Measurements from ENCODE around the gene BMPR1A.

BMPR1A gene

DNA sequence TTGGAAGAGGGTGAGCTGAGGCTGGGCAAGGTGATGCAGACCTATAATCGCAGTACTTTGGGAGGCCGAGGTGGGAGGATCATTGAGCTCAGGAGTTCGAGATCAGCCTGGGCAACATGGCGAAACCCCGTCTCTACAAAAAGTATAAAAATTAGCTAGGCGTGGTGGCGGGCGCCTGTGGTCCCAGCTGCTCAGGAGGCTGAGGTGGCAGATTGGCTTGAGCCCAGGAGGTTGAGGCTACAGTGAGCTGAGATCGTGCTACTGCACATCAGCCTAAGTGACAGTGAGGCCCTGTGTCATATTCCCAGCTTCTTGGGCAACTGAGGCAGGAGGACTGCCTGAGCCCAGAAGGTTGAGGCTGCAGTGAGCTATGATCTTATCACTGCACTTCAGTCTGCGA lies 13.6 kb downstream of the BMPR1A start:
- DNase-seq (ENCODE audit: low spot score): no peak
- in situ Hi-C loops (cut with MboI; ENCODE audit: low pct_unique_long_range_greater_than_20kb, low sequenced_read_pairs, unreplicated experiment): loop anchor here (10.0 kb wide), 1 partner anchor 55 kb away; no protein-coding TSS in a partner anchor
- TF ChIP-seq, protein P1, sequence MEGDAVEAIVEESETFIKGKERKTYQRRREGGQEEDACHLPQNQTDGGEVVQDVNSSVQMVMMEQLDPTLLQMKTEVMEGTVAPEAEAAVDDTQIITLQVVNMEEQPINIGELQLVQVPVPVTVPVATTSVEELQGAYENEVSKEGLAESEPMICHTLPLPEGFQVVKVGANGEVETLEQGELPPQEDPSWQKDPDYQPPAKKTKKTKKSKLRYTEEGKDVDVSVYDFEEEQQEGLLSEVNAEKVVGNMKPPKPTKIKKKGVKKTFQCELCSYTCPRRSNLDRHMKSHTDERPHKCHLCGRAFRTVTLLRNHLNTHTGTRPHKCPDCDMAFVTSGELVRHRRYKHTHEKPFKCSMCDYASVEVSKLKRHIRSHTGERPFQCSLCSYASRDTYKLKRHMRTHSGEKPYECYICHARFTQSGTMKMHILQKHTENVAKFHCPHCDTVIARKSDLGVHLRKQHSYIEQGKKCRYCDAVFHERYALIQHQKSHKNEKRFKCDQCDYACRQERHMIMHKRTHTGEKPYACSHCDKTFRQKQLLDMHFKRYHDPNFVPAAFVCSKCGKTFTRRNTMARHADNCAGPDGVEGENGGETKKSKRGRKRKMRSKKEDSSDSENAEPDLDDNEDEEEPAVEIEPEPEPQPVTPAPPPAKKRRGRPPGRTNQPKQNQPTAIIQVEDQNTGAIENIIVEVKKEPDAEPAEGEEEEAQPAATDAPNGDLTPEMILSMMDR (IDR thresholded peaks at IDR 0.05; ENCODE audit: extremely low read depth, insufficient read depth, missing control alignments): no peak

GRCh38 chr10:86770412-86770960 lies 14.1 kb downstream of the BMPR1A start:
- TF ChIP-seq, protein P1 (IDR thresholded peaks at IDR 0.05; ENCODE audit: extremely low read depth, insufficient read depth, missing control alignments): no peak
- DNase-seq (ENCODE audit: low spot score): no peak
- in situ Hi-C loops (cut with MboI; ENCODE audit: low pct_unique_long_range_greater_than_20kb, low sequenced_read_pairs, unreplicated experiment): no loop called here

DNA sequence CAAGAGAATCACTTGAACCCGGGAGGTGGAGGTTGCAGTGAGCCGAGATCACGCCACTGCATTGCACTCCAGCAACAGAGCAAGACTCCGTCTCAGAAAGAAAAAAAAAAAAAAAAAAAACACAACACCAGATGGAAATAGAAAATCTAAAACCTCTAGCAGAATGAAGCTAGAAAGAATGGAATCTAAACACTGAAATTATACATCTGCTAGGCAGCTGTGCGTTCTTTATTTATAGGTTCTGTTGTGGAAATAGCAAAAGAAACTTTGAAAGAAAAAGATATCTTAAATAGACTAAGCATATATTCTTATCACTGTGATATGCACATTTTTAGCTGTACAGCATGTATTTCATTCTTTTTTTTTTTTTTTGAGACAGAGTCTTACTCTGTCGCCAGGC lies 17.1 kb downstream of the BMPR1A start:
- TF ChIP-seq, protein P1 (IDR thresholded peaks at IDR 0.05; ENCODE audit: extremely low read depth, insufficient read depth, missing control alignments): no peak
- DNase-seq (ENCODE audit: low spot score): no peak
- in situ Hi-C loops (cut with MboI; ENCODE audit: low pct_unique_long_range_greater_than_20kb, low sequenced_read_pairs, unreplicated experiment): no loop called here

DNA sequence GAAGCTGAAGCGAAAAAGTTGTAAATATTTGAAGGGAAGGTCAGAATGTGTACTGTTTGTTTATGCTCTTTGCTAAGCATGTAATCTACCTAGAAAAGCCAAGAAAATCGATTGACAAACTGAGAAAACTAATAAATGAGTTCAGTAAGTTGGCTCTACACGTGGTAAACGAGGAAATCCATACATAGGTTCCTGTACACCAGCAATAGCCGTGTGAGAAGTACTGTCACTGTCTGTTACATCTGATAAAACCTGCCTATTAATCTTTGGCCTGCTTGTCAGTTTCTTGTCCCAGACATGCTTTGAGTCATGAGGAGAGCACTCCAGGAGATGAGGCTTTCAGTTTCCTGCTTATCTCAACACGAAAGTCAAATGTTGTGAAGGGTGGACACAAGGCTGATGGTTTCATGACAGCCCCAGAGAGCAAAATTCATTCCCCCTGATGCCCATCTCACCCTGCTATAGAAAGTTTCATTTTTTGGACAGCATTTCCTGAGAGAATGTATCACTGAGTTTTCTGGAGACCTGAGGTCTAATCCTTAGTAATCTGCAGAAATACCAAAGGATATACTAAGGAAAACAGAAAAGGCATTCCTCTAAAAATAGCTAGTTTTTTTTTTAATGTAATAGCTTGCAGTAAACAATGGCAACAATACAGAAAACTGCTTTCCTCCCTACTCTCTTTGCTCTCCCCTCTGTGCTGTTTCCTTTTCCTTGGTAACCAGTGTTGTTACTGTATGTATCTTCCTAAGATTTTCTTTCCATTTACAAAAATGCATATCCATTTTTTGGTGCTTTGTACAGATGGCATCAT lies 18.8 kb downstream of the BMPR1A start:
- TF ChIP-seq, protein P1 (IDR thresholded peaks at IDR 0.05; ENCODE audit: extremely low read depth, insufficient read depth, missing control alignments): no peak
- no peak for DNase-seq (ENCODE audit: low spot score)
- in situ Hi-C loops (cut with MboI; ENCODE audit: low pct_unique_long_range_greater_than_20kb, low sequenced_read_pairs, unreplicated experiment): no loop called here

DNA sequence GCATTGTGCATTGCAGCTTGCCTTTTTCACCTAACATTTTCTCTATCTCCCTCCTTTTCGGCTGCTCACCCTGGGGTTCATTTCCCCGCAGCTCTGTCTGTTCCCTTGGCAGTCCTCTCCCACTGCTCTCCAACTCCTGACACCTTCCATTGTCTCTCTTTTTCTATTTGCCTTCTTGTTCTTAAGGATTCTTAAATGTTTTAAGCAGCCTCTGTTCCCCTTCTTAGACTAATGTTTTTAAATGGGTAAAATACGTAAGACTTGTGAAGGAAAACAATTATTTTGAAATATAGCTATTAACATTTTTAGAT lies 19.4 kb downstream of the BMPR1A start:
- no peak for DNase-seq (ENCODE audit: low spot score)
- in situ Hi-C loops (cut with MboI; ENCODE audit: low pct_unique_long_range_greater_than_20kb, low sequenced_read_pairs, unreplicated experiment): no loop called here
- TF ChIP-seq, protein P1 (IDR thresholded peaks at IDR 0.05; ENCODE audit: extremely low read depth, insufficient read depth, missing control alignments): no peak

GRCh38 chr10:86779220-86780017 lies 23.0 kb downstream of the BMPR1A start:
- no peak for DNase-seq (ENCODE audit: low spot score)
- in situ Hi-C loops (cut with MboI; ENCODE audit: low pct_unique_long_range_greater_than_20kb, low sequenced_read_pairs, unreplicated experiment): no loop called here
- TF ChIP-seq, protein P1 (IDR thresholded peaks at IDR 0.05; ENCODE audit: extremely low read depth, insufficient read depth, missing control alignments): no peak

Measured in GM13977 (cell line).